ENCODE data around the gene AP5M1.

GRCh38 chr14:57243320-57243719 is 25.5 kb upstream of the AP5M1 start:
- TF ChIP-seq, protein P1, sequence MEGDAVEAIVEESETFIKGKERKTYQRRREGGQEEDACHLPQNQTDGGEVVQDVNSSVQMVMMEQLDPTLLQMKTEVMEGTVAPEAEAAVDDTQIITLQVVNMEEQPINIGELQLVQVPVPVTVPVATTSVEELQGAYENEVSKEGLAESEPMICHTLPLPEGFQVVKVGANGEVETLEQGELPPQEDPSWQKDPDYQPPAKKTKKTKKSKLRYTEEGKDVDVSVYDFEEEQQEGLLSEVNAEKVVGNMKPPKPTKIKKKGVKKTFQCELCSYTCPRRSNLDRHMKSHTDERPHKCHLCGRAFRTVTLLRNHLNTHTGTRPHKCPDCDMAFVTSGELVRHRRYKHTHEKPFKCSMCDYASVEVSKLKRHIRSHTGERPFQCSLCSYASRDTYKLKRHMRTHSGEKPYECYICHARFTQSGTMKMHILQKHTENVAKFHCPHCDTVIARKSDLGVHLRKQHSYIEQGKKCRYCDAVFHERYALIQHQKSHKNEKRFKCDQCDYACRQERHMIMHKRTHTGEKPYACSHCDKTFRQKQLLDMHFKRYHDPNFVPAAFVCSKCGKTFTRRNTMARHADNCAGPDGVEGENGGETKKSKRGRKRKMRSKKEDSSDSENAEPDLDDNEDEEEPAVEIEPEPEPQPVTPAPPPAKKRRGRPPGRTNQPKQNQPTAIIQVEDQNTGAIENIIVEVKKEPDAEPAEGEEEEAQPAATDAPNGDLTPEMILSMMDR (IDR thresholded peaks at IDR 0.05; ENCODE audit: poor library complexity), result no peak
- no peak for TF ChIP-seq EZH2phosphoT487 (IDR thresholded peaks at IDR 0.05; ENCODE audit: low read depth, severe bottlenecking, unreplicated experiment)
- TF ChIP-seq EZH2 (IDR thresholded peaks at IDR 0.05; ENCODE audit: borderline replicate concordance), result no peak
